Hepatocyte (in vitro differentiated cells): Measurements from ENCODE around the gene RNASE11. TPM values are rescaled to one million over a fixed set of nuclear protein-coding genes. Genes with fewer than 3 reads are reported as not detected.

Experiments
- DNase-seq: peaks from one replicate; pipeline ENCODE4 v3.0.0-alpha.2; 2016; ENCODE audit warnings: low spot score
- H2AFZ ChIP-seq: fragments of 200-600 bp; sonication (generic); 2 replicates; pipeline ENCODE4 v1.6.0; 2016; ENCODE audit warnings: antibody characterized with exemption, mild to moderate bottlenecking
- H3K27ac ChIP-seq: fragments of 200-600 bp; sonication (generic); 2 replicates; pipeline ENCODE4 v1.5.1; 2016; ENCODE audit warnings: mild to moderate bottlenecking
- H3K27me3 ChIP-seq: fragments of 200-600 bp; sonication (generic); 2 replicates; pipeline ENCODE4 v1.6.1; 2016
- H3K36me3 ChIP-seq: fragments of 200-600 bp; sonication (generic); replicated peaks from 2 replicates; pipeline ENCODE4 v1.5.1; 2016; ENCODE audit warnings: low read depth; ENCODE audit not compliant: insufficient read depth
- H3K4me1 ChIP-seq: fragments of 200-600 bp; sonication (generic); 2 replicates; pipeline ENCODE4 v1.5.1; 2016; ENCODE audit warnings: mild to moderate bottlenecking, moderate library complexity; ENCODE audit not compliant: insufficient read depth
- H3K4me2 ChIP-seq: fragments of 200-600 bp; sonication (generic); 2 replicates; pipeline ENCODE4 v1.6.0; 2016
- H3K4me3 ChIP-seq: fragments of 200-600 bp; sonication (generic); 2 replicates; pipeline ENCODE4 v1.5.1; 2016; ENCODE audit warnings: mild to moderate bottlenecking
- H3K79me2 ChIP-seq: fragments of 200-600 bp; sonication (generic); 2 replicates; pipeline ENCODE4 v1.6.0; 2017; ENCODE audit warnings: mild to moderate bottlenecking
- H3K9me2 ChIP-seq: fragments of 200-600 bp; sonication (generic); replicated peaks from 2 replicates; pipeline ENCODE4 v1.6.0; 2017; ENCODE audit warnings: mild to moderate bottlenecking; ENCODE audit not compliant: insufficient read depth
- H3K9me3 ChIP-seq: fragments of 200-600 bp; sonication (generic); 2 replicates; pipeline ENCODE4 v1.5.1; 2016; ENCODE audit warnings: low read depth, mild to moderate bottlenecking
- H4K20me1 ChIP-seq: fragments of 200-600 bp; sonication (generic); 2 replicates; pipeline ENCODE4 v1.6.0; 2016; ENCODE audit warnings: mild to moderate bottlenecking; ENCODE audit not compliant: insufficient read depth, poor library complexity, severe bottlenecking
- CTCF ChIP-seq: fragments of 200-600 bp; sonication (generic); IDR thresholded peaks from 2 replicates; pipeline ENCODE4 v1.5.1; 2016; ENCODE audit warnings: antibody characterized with exemption, mild to moderate bottlenecking; ENCODE audit not compliant: poor library complexity
- EZH2 ChIP-seq: fragments of 200-600 bp; sonication (generic); IDR thresholded peaks from 2 replicates; pipeline ENCODE4 v1.6.1; 2016; ENCODE audit warnings: antibody characterized with exemption, mild to moderate bottlenecking, borderline replicate concordance
- EZH2phosphoT487 ChIP-seq: fragments of 200-600 bp; sonication (generic); IDR thresholded peaks from one replicate; pipeline ENCODE4 v1.6.1; 2018; ENCODE audit warnings: antibody characterized with exemption, mild to moderate bottlenecking, low read depth, moderate library complexity; ENCODE audit not compliant: unreplicated experiment, severe bottlenecking
- WGBS: methylation state at CpG from one replicate; pipeline ENCODE4 v1.1.6; 2016; ENCODE audit warnings: low lambda C conversion rate; ENCODE audit errors: missing lambda C conversion rate; 5-methylcytosine and 5-hydroxymethylcytosine counted together
- polyA plus RNA-seq: library from polyadenylated mRNA; unstranded; fragments of >200 nt; fragmentation: Nextera tagmentation; extraction: Ambion mirVana; gene quantifications from 2 replicates; pipeline ENCODE4 v1.2.1, GENCODE V29; 2016
- total RNA-seq: library from RNA; depleted of rRNA; stranded (reverse); fragments of >200 nt; gene quantifications from 2 replicates; pipeline ENCODE4 v1.2.3, GENCODE V29; 2014

Gene RNASE11
- total and polyA plus RNA-seq, 2 experiments from 2014 or later = not detected

- H3K9me2 ChIP-seq = no peaks in the 10 kb centered on the region
- H3K27me3 ChIP-seq = no peaks in the 10 kb centered on the region
- TF ChIP-seq EZH2 = no peak
- TF ChIP-seq EZH2phosphoT487 = no peak
- TF ChIP-seq CTCF = no peak
- H3K4me2 ChIP-seq = no peak within 1 kb of the TSS
- H3K36me3 ChIP-seq = no peaks in the 10 kb centered on the region
- no peaks in the 10 kb centered on the region for H3K79me2 ChIP-seq
- no peaks in the 10 kb centered on the region for H3K4me1 ChIP-seq
- no peaks in the 10 kb centered on the region for H3K9me3 ChIP-seq
- no peak within 1 kb of the TSS for H3K4me3 ChIP-seq
- no peak within 1 kb of the TSS for H2AFZ ChIP-seq
- no peaks in the 10 kb centered on the region for H4K20me1 ChIP-seq
- 80% methylated on average over 4 of the region's 4 CpGs for WGBS
- no peak for DNase-seq
- no peak within 1 kb of the TSS for H3K27ac ChIP-seq
Observed at GRCh38 chr14:20591235-20591634, 3.4 kb upstream of the RNASE11 start, which contains the start of gene RNASE12. Gene RNASE12 (minus strand): TSS chr14:20591376. CDS start chr14:20590723, 653 bp downstream.

GRCh38 chr14:20583908-20584307, 3.9 kb downstream of the RNASE11 start:
- Histone ChIP-seq H4K20me1 (no peaks in the 10 kb centered on the region), H2AFZ (no peak overlapping the region), H3K4me2 (no peak overlapping the region), H3K4me3 (no peak overlapping the region), H3K27me3 (no peaks in the 10 kb centered on the region), H3K9me3 (no peaks in the 10 kb centered on the region), H3K9me2 (no peaks in the 10 kb centered on the region), H3K79me2 (no peaks in the 10 kb centered on the region), H3K36me3 (no peaks in the 10 kb centered on the region), H3K4me1 (no peaks in the 10 kb centered on the region), H3K27ac (no peak overlapping the region)
- DNase-seq = no peak
- TF ChIP-seq CTCF = no peak
- TF ChIP-seq EZH2phosphoT487 = no peak
- TF ChIP-seq EZH2 = no peak
- WGBS = 80% methylated on average over 5 of the region's 5 CpGs

- H3K4me2 ChIP-seq = no peak overlapping the region
- DNase-seq = no peak
- H3K27ac ChIP-seq = no peak overlapping the region
- no peak overlapping the region for H3K4me3 ChIP-seq
- no peaks in the 10 kb centered on the region for H3K4me1 ChIP-seq
- no peak for TF ChIP-seq EZH2phosphoT487
- TF ChIP-seq EZH2 = no peak
- no peak for TF ChIP-seq CTCF
- H3K79me2 ChIP-seq = no peaks in the 10 kb centered on the region
- H3K9me2 ChIP-seq = no peaks in the 10 kb centered on the region
- no peaks in the 10 kb centered on the region for H4K20me1 ChIP-seq
- H3K9me3 ChIP-seq = no peaks in the 10 kb centered on the region
- no peak overlapping the region for H2AFZ ChIP-seq
- H3K36me3 ChIP-seq = no peaks in the 10 kb centered on the region
- H3K27me3 ChIP-seq = no peaks in the 10 kb centered on the region
Observed at GRCh38 chr14:20583142-20583541, 4.7 kb downstream of the RNASE11 start.

GRCh38 chr14:20580242-20580641, 7.6 kb downstream of the RNASE11 start:
- Histone ChIP-seq H3K27me3 (no peaks in the 10 kb centered on the region), H3K9me3 (no peaks in the 10 kb centered on the region), H3K79me2 (no peaks in the 10 kb centered on the region), H3K4me3 (no peak overlapping the region), H3K27ac (no peak overlapping the region), H4K20me1 (no peaks in the 10 kb centered on the region), H3K9me2 (no peaks in the 10 kb centered on the region), H2AFZ (no peak overlapping the region), H3K36me3 (no peaks in the 10 kb centered on the region), H3K4me1 (no peaks in the 10 kb centered on the region), H3K4me2 (no peak overlapping the region)
- no peak for DNase-seq
- WGBS = 80% methylated on average over 4 of the region's 4 CpGs
- TF ChIP-seq CTCF (no peak), EZH2 (no peak), EZH2phosphoT487 (no peak)
